Measurements from ENCODE around the gene AHNAK2.

The AHNAK2 gene

GRCh38 chr14:105007593-105008264 is 29.6 kb upstream of the AHNAK2 start:
- DNase-seq = no peak
- Histone ChIP-seq H3F3A (ENCODE audit: insufficient read depth, low read length) (no peaks in the 10 kb centered on the region), H3K4me1 (ENCODE audit: low read length) (no peaks in the 10 kb centered on the region), H3K9me2 (replicated peaks; ENCODE audit: insufficient read depth, low read length) (no peaks in the 10 kb centered on the region), H3K9ac (ENCODE audit: low read length) (no peak overlapping the region), H3K27ac (ENCODE audit: low read length) (no peak overlapping the region), H4K20me1 (ENCODE audit: insufficient read depth, low read length) (no peaks in the 10 kb centered on the region), H3K27me3 (replicated peaks; ENCODE audit: insufficient read depth, low read length) (no peaks in the 10 kb centered on the region), H2AFZ (ENCODE audit: low read length) (no peak overlapping the region), H3K79me2 (ENCODE audit: low read length) (peaks cover 31% of the 10 kb centered on the region), H3K4me2 (ENCODE audit: low read depth, low read length) (no peak overlapping the region), H3K4me3 (ENCODE audit: low read length) (no peak overlapping the region), H3K36me3 (replicated peaks; ENCODE audit: insufficient read depth, low read length) (no peaks in the 10 kb centered on the region; the same call in 1 of the 2 replicates), H3K9me3 (replicated peaks; ENCODE audit: insufficient read depth, low read length) (no peaks in the 10 kb centered on the region)
- TF ChIP-seq EZH2phosphoT487 (IDR thresholded peaks at IDR 0.05; ENCODE audit: low read length) (no peak), EZH2 (optimal IDR thresholded peaks at IDR 0.05; ENCODE audit: low read depth, low read length) (no peak), CTCF (IDR thresholded peaks at IDR 0.05; ENCODE audit: low read length) (no peak)

GRCh38 chr14:105006831-105007592 is 28.8 kb upstream of the AHNAK2 start:
- Histone ChIP-seq H3K9me2 (replicated peaks; ENCODE audit: insufficient read depth, low read length) (no peaks in the 10 kb centered on the region), H3K27ac (ENCODE audit: low read length) (no peak overlapping the region), H3K79me2 (ENCODE audit: low read length) (peaks cover 23% of the 10 kb centered on the region), H4K20me1 (ENCODE audit: insufficient read depth, low read length) (no peaks in the 10 kb centered on the region), H3K9me3 (replicated peaks; ENCODE audit: insufficient read depth, low read length) (no peaks in the 10 kb centered on the region), H3K36me3 (replicated peaks; ENCODE audit: insufficient read depth, low read length) (no peaks in the 10 kb centered on the region; the same call in 1 of the 2 replicates), H3K4me2 (ENCODE audit: low read depth, low read length) (no peak overlapping the region), H2AFZ (ENCODE audit: low read length) (no peak overlapping the region), H3K4me1 (ENCODE audit: low read length) (no peaks in the 10 kb centered on the region), H3K9ac (ENCODE audit: low read length) (no peak overlapping the region), H3K27me3 (replicated peaks; ENCODE audit: insufficient read depth, low read length) (no peaks in the 10 kb centered on the region), H3F3A (ENCODE audit: insufficient read depth, low read length) (no peaks in the 10 kb centered on the region), H3K4me3 (ENCODE audit: low read length) (no peak overlapping the region)
- no peak for DNase-seq
- TF ChIP-seq EZH2 (optimal IDR thresholded peaks at IDR 0.05; ENCODE audit: low read depth, low read length) (no peak), CTCF (IDR thresholded peaks at IDR 0.05; ENCODE audit: low read length) (no peak), EZH2phosphoT487 (IDR thresholded peaks at IDR 0.05; ENCODE audit: low read length) (no peak)

- H3K9ac ChIP-seq (ENCODE audit: low read length) = no peak overlapping the region
- H3F3A ChIP-seq (ENCODE audit: insufficient read depth, low read length) = no peaks in the 10 kb centered on the region
- H3K4me1 ChIP-seq (ENCODE audit: low read length) = no peaks in the 10 kb centered on the region
- no peak overlapping the region for H3K27ac ChIP-seq (ENCODE audit: low read length)
- no peak for TF ChIP-seq EZH2phosphoT487 (IDR thresholded peaks at IDR 0.05; ENCODE audit: low read length)
- no peak for TF ChIP-seq EZH2 (optimal IDR thresholded peaks at IDR 0.05; ENCODE audit: low read depth, low read length)
- no peak for TF ChIP-seq CTCF (IDR thresholded peaks at IDR 0.05; ENCODE audit: low read length)
- no peak overlapping the region for H2AFZ ChIP-seq (ENCODE audit: low read length)
- no peak for DNase-seq
- H3K27me3 ChIP-seq (replicated peaks; ENCODE audit: insufficient read depth, low read length) = no peaks in the 10 kb centered on the region
- peaks cover 15% of the 10 kb centered on the region for H3K79me2 ChIP-seq (ENCODE audit: low read length)
- H3K4me2 ChIP-seq (ENCODE audit: low read depth, low read length) = no peak overlapping the region
- no peaks in the 10 kb centered on the region for H3K9me2 ChIP-seq (replicated peaks; ENCODE audit: insufficient read depth, low read length)
- H3K4me3 ChIP-seq (ENCODE audit: low read length) = no peak overlapping the region
- no peaks in the 10 kb centered on the region for H4K20me1 ChIP-seq (ENCODE audit: insufficient read depth, low read length)
- no peaks in the 10 kb centered on the region; the same call in 1 of the 2 replicates for H3K36me3 ChIP-seq (replicated peaks; ENCODE audit: insufficient read depth, low read length)
- H3K9me3 ChIP-seq (replicated peaks; ENCODE audit: insufficient read depth, low read length) = no peaks in the 10 kb centered on the region
These were observed 28.0 kb upstream of the AHNAK2 start for GRCh38 chr14:105005929-105006830.

All from MM.1S (cell line).